8988T (cell line): ENCODE results near the gene INO80.
"Not testable (repeated sequence)": the region's sequence is repeated elsewhere in the genome, so short reads cannot be mapped to it uniquely, and the experiment has no call there.

Experiments
- DNase-seq: peaks from one replicate; pipeline ENCODE4 v3.0.0; 2011

INO80 gene

DNA sequence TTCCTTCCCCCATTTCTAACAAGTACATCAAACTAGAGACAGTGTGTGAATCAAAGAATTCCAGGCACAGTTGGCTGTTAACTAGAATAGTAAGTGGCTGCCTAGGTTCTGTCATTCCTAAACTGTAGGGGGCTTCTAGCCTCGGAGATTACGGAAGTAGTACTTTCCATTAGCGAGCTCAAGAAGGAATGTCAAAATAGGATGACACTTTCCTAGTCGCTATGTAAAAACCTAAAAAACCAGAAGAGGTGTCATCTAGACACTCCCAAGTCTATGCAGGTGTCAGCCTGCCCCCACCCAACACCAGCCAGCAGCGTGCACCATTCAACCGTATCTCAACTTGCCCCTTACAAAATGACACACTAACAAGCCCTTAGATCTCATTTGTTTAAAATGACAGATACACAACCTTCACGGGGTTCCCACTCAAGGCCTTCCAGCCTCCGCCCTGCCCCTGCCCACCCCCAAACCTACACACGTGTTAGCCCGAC is 874 bp downstream of the INO80 start:
- DNase-seq: no peak

DNA sequence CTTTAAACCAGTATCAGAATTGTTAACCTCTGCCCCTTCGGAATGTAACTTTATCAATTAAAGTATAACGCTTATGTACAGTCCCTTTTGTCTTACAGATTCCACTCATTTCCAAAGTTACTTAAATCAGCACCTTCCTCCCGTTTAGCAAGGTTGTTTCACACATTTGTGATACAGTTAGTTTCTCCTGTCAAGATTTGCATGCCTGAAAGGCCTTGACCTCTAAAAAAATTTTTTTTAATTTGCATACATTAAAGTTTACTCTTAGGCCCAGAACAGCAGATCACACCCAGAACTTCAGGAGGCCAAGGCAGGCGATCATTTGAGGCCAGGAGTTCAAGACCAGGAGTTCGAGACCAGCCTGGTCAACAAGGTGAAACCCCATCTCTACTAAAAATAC is 9.1 kb downstream of the INO80 start:
- DNase-seq: no peak

- DNase-seq: no peak
These were observed 10.4 kb downstream of the INO80 start for GRCh38 chr15:41105348-41106334.

- DNase-seq: no peak
These were observed 11.8 kb downstream of the INO80 start for GRCh38 chr15:41104234-41104633.

DNA sequence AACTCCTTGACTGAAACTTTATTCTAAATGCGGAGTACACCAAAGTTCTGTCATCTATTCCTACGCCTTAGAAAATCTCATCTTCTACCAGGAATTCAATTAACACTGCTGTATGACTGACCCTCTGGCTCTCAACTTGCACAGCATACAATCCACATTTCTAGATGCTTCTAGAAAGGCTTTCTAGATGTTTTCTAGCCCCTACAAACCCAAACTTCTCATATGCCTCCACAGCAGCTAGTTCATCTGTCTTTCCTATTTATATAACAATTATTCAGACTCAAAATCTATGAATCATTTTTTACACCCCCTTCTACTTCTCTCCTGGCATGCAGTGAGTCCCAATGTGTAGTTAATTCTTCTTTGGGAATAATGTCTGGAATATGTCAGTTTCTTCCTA is 13.2 kb downstream of the INO80 start:
- no peak for DNase-seq

- no peak for DNase-seq
These were observed 19.9 kb downstream of the INO80 start for GRCh38 chr15:41096178-41096577.

- no peak for DNase-seq
These were observed 31.1 kb downstream of the INO80 start for GRCh38 chr15:41085029-41085428.

GRCh38 chr15:41080144-41080543 is 35.9 kb downstream of the INO80 start:
- no peak for DNase-seq

DNA sequence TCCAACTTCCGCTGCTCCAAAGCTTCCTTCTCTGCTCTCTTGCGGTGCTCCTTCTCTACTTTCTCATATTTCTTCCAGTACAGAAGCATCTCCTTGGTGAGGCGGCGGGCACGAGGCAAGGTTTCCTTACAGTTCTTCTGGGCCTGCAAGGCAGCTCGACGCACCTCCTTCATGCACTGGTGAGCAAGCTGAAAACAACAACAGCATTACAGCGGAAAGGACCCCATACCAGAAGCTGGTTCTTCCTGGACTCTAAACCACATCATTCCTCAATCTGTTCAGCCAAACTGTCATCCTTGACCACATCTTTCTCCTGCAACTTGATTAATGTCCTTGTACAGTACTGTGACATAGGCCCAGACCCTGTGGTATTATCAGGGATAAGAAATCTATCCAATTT is 36.4 kb downstream of the INO80 start:
- DNase-seq: no peak

DNA sequence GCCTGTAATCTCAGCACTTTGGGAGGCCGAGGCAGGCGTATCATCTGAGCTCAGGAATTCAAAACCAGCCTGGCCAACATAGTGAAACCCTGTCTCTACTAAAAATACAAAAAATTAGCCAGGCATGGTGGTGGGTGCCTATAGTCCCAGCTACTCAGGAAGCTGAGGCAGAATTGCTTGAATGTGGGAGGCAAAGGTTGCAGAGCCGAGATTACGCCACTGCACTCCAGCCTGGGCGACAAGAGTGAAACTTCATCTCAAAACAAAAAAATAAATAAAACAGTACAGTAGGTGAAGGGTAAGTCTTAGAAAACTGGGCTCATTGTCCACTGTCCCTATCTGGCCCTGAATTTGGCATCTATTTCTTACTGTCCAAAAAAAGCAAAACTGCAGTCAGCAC is 37.2 kb downstream of the INO80 start:
- not testable (repeated sequence) for DNase-seq

- no peak for DNase-seq
These were observed 38.0 kb downstream of the INO80 start for GRCh38 chr15:41078125-41078524.

DNA sequence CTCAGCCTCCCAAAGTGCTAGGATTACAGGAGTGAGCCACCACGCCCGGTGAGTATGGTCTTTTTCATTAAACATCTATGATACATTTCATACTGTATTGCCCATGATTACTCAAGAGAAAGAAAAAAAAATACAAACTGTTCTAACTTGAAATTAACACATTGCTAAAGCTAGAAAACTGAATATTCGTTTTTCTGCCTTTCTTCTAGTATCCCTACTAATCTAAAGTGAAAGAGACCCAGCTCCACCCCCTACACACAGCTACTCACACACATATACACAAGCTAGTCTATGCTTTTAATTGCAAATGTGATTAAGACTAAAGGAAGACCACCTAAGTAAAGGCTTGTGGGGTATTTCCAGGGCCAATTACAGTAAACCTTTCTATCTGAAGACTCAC is 43.1 kb downstream of the INO80 start:
- no peak for DNase-seq

GRCh38 chr15:41072013-41072412 is 44.1 kb downstream of the INO80 start:
- no peak for DNase-seq

DNA sequence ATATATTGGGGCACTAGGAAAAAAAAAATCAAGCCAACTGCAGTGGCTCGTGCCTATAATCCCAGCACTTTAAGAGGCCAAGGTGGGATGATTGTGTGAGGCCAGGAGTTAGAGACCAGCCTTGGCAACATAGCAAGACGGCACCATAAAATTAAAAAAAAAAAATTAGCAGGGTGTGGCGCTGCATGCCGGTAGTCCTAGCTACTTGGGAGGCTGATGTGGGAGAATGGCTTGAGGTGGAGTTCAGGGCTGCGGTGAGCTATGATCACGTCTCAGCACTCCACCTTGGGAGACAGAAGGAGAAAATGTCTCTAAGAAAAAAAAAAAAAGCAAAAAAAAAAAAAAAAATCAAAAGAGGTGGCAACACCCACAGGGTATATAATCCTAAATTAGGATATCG is 49.6 kb downstream of the INO80 start:
- no peak for DNase-seq

DNA sequence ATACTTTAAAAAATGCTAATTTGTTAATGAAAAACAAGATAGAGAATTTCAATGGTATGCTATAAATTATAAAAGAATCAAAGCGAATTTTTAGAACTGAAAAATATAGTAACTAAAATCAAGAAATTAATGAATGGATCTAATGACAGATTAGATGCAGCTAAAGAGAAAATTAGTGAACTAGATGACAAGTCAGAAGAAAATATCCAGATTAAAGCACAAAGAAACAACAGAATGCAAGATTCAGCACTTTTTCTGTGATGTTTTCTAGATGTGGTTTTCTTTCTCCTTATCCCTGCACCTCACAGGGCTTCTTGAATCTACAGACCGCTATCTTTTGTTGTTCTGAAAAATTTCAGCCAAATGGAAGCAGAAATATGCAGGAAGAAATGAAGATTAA is 54.4 kb downstream of the INO80 start:
- no peak for DNase-seq

- no peak for DNase-seq
These were observed 55.6 kb downstream of the INO80 start for GRCh38 chr15:41060505-41060904.

DNA sequence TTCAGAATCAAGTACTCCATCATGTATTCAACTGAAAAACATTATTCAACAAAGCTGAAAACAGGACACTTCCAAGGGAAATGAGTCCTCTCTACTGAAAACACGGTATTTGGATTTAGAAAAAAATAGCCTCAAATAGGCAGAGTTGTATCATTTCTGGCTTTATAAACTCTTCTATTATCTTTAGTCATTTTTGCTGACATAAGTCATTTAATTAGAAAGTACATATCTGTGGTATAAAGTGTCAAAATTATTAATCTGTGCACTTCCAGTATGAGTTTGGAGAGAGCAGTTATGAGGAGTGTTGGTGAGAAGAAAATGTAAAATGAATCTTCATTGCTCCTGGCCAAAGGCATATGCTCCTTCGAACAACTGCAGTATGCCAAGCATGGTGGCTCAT is 59.3 kb downstream of the INO80 start:
- DNase-seq: no peak

- DNase-seq: no peak
These were observed 60.4 kb downstream of the INO80 start for GRCh38 chr15:41055706-41056105.

DNA sequence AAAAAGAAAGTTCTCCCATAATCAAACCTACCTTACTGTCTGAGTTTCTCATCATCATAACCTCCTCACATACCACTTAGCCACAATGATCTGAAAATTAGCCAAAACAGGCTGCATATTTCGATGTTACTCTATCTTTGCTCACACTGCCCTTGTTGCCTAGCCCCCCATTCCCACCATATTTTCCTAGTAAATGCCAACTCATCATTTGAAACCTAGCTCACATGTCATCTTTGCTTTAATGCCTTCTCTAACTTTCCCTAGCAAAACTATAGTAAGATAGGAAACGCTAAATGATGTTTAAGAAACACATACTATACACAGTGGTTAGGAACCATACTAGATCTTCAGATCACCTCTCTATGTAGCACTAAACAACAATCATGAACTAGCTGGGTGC is 64.9 kb downstream of the INO80 start:
- DNase-seq: no peak

- no peak for DNase-seq
These were observed 67.2 kb downstream of the INO80 start for GRCh38 chr15:41048852-41049251.

DNA sequence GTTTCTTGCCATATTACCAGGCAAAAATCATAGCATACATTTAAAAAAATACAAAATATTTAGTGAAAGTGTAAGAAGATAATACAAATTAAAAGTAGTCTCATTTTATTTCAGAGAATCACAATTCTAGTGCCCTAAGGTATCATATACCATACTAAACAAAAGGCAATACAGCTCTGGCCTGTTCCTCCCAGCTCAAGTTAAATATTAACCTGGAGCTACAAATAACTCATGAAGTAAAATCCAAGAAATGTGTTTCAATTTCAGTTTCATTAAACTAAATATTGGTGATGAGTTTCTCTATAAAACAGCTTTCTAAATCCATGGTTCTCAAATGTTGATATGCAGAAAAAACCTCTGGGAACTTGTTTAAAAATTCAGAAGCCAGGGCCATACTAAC is 67.7 kb downstream of the INO80 start:
- no peak for DNase-seq

DNA sequence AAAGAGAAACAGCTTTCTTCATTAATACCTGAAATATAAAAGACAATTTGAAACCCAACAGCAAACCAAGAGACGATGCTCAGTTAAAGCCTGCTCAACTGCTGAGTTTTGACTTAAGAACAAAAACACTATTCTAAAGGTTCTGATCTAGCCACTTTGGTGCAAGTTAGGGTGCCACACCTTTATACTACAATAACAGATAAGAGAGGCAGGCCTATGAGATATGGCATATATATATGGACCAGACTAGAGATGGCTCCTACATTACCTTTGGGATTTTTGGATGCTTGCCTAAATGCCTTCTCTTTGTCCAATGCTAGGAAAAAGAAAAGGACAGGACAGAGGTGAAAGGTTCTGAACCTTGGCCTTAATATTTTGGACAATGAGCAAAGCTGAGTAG is 68.6 kb downstream of the INO80 start:
- no peak for DNase-seq

DNA sequence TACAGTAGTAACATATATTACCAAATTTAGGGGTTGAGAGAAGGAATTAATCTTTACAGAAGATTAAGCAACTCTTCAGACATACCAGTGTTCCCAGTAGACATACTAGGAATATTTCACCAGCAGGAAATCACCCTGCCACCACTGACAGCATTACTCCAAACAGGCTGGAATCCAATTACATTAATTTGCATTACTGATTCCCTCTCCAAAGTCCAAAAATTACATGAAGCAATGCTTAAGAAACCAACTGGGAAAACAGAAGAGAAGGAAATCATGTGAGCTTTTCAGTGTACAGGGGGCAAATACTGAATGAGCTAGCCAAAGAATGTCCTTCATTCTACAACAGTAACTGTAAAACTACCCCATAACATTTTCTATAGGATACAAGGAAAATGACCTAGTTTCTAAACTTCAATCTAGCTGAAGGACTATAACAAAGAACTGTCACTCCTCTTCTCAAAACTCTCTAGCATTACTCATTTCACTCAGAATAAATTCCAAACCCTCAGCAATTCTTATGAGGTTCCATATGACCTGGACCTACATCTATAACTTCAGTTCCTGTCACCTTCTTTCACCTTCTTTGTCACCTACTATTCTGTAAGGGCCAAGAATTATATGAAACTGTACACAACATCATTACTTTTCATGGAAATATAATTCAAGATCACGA is 72.7 kb downstream of the INO80 start:
- DNase-seq: no peak

- no peak for DNase-seq
These were observed 73.2 kb downstream of the INO80 start for GRCh38 chr15:41042851-41043250.
